DND-41 (cell line): ENCODE measurements around the gene MAT1A.

Source experiments
- ATAC-seq: fragments of 200-7000 bp; cut with Tn5 transposase; 3 replicates; pipeline ENCODE4 v1.9.1; 2021; ENCODE audit warnings: low read depth; ENCODE audit not compliant: insufficient read depth
- DNase-seq: peaks from one replicate; pipeline ENCODE4 v3.0.0-alpha.2; 2020
- H2AFZ ChIP-seq: 2 replicates; pipeline ENCODE4 v1.6.0; 2012; ENCODE audit warnings: low read depth, low read length
- H3K27ac ChIP-seq: 2 replicates; pipeline ENCODE4 v1.5.1; 2012; ENCODE audit warnings: low read length, inconsistent platforms
- H3K27me3 ChIP-seq: fragments of 200-600 bp; sonication (generic); 2 replicates; pipeline ENCODE4 v1.6.0; 2012; ENCODE audit warnings: low read length, mild to moderate bottlenecking, inconsistent platforms; ENCODE audit not compliant: insufficient read depth, poor library complexity
- H3K36me3 ChIP-seq: 2 replicates; pipeline ENCODE4 v1.5.1; 2012; ENCODE audit warnings: low read length, inconsistent platforms; ENCODE audit not compliant: insufficient read depth
- H3K4me1 ChIP-seq: 2 replicates; pipeline ENCODE4 v1.5.1; 2012; ENCODE audit warnings: mild to moderate bottlenecking, low read length; ENCODE audit not compliant: insufficient read depth
- H3K4me2 ChIP-seq: 2 replicates; pipeline ENCODE4 v1.6.0; 2012; ENCODE audit warnings: mild to moderate bottlenecking, moderate library complexity, low read length, inconsistent platforms; ENCODE audit not compliant: insufficient read depth
- H3K4me3 ChIP-seq, 2 experiments: fragments of 200-600 bp in 1 of 2; shearing (Covaris generic) in 1 of 2; 2 replicates each; pipeline ENCODE4 v1.5.1; 2012 to 2016; ENCODE audit warnings: inconsistent platforms in 2 of 2, low read length in 2 of 2, mild to moderate bottlenecking in 2 of 2, low read depth in 1 of 2, moderate library complexity in 1 of 2
- H3K79me2 ChIP-seq: 2 replicates; pipeline ENCODE4 v1.6.0; 2012; ENCODE audit warnings: low read length, inconsistent platforms; ENCODE audit not compliant: insufficient read depth
- H3K9ac ChIP-seq: 2 replicates; pipeline ENCODE4 v1.6.0; 2012; ENCODE audit warnings: low read depth, mild to moderate bottlenecking, inconsistent platforms, low read length, moderate library complexity
- H3K9me3 ChIP-seq: 2 replicates; pipeline ENCODE4 v1.5.1; 2012; ENCODE audit warnings: low read length, moderate library complexity, mild to moderate bottlenecking, inconsistent platforms; ENCODE audit not compliant: insufficient read depth, severe bottlenecking
- H4K20me1 ChIP-seq: 2 replicates; pipeline ENCODE4 v1.6.0; 2012; ENCODE audit warnings: low read length; ENCODE audit not compliant: insufficient read depth
- CTCF ChIP-seq: IDR thresholded peaks from 2 replicates; pipeline ENCODE4 v1.5.1; 2012; ENCODE audit warnings: borderline replicate concordance, low read length, moderate library complexity, mild to moderate bottlenecking; ENCODE audit not compliant: poor library complexity, severe bottlenecking; ENCODE audit errors: extremely low read depth
- EZH2 ChIP-seq: IDR thresholded peaks from 3 replicates; pipeline ENCODE4 v1.6.1; 2012; ENCODE audit warnings: borderline replicate concordance, low read depth, mild to moderate bottlenecking, moderate library complexity, low read length, inconsistent platforms; ENCODE audit not compliant: severe bottlenecking

The MAT1A gene

GRCh38 chr10:80277567-80278250, 11.7 kb downstream of the MAT1A start:
- Histone ChIP-seq H4K20me1 (no peaks in the 10 kb centered on the region; the same call in 1 of the 2 replicates), H3K27ac (no peak overlapping the region), H3K4me1 (no peaks in the 10 kb centered on the region), H3K4me3 (no peak overlapping the region), H2AFZ (no peak overlapping the region), H3K36me3 (no peaks in the 10 kb centered on the region), H3K79me2 (no peaks in the 10 kb centered on the region), H3K4me2 (no peak overlapping the region), H3K27me3 (peaks cover 5% of the 10 kb centered on the region), H3K9ac (no peak overlapping the region), H3K9me3 (no peaks in the 10 kb centered on the region)
- TF ChIP-seq EZH2 (no peak), CTCF (no peak)
- ATAC-seq (no peak), DNase-seq (no peak)

- Histone ChIP-seq H3K4me2 (no peak overlapping the region), H3K36me3 (no peaks in the 10 kb centered on the region), H3K9ac (no peak overlapping the region), H2AFZ (no peak overlapping the region), H4K20me1 (no peaks in the 10 kb centered on the region; the same call in 1 of the 2 replicates), H3K4me1 (no peaks in the 10 kb centered on the region), H3K27me3 (peaks cover 5% of the 10 kb centered on the region), H3K79me2 (no peaks in the 10 kb centered on the region), H3K27ac (no peak overlapping the region), H3K9me3 (no peaks in the 10 kb centered on the region), H3K4me3 (no peak overlapping the region)
- DNase-seq, result no peak
- ATAC-seq, result no peak
- TF ChIP-seq CTCF (no peak), EZH2 (no peak)
These were observed 12.4 kb downstream of the MAT1A start for GRCh38 chr10:80277016-80277415.

- no peak overlapping the region for H2AFZ ChIP-seq
- no peak for DNase-seq
- no peaks in the 10 kb centered on the region; the same call in 1 of the 2 replicates for H4K20me1 ChIP-seq
- H3K4me3 ChIP-seq, result no peak overlapping the region
- H3K27ac ChIP-seq, result no peak overlapping the region
- no peaks in the 10 kb centered on the region for H3K9me3 ChIP-seq
- H3K36me3 ChIP-seq, result no peaks in the 10 kb centered on the region
- H3K27me3 ChIP-seq, result peaks cover 5% of the 10 kb centered on the region
- no peaks in the 10 kb centered on the region for H3K4me1 ChIP-seq
- no peak for TF ChIP-seq EZH2
- TF ChIP-seq CTCF, result no peak
- H3K9ac ChIP-seq, result no peak overlapping the region
- H3K79me2 ChIP-seq, result no peaks in the 10 kb centered on the region
- no peak for ATAC-seq
- H3K4me2 ChIP-seq, result no peak overlapping the region
These were observed 13.1 kb downstream of the MAT1A start for GRCh38 chr10:80276335-80276734.
